HG03460 (cell line): ENCODE results near the gene USP24.
"Not testable (repeated sequence)": the region's sequence is repeated elsewhere in the genome, so short reads cannot be mapped to it uniquely, and the experiment has no call there.

Experiments used
- ATAC-seq: cut with Tn5 transposase; IDR thresholded peaks from one replicate; pipeline ENCODE4 v1.9.1; 2021; ENCODE audit not compliant: unreplicated experiment

USP24 gene

DNA sequence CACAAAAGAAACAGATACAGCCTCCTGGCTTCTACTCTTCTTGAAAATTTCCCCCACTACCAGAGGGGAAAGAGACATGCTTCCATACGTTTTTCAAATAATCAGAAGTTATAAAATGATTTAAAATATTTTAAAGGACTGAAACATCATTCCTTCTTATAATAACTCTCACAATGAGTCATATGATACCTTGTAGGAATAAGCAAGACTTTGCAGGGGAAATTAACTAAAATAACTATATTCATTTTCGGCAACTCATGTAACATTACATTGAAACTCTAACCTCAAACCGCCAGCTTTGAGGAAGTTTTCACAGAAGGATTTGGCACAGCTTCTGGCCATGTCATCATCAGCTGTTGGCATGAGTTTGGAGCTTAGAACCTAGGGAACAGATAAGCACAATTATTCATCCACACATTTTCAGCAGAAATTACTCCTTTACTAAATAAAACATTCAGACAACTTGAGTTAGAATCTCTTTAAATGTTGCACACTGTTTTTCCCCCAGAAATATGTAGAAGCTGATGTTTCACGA lies 85.9 kb downstream of the USP24 start:
- ATAC-seq: no peak

DNA sequence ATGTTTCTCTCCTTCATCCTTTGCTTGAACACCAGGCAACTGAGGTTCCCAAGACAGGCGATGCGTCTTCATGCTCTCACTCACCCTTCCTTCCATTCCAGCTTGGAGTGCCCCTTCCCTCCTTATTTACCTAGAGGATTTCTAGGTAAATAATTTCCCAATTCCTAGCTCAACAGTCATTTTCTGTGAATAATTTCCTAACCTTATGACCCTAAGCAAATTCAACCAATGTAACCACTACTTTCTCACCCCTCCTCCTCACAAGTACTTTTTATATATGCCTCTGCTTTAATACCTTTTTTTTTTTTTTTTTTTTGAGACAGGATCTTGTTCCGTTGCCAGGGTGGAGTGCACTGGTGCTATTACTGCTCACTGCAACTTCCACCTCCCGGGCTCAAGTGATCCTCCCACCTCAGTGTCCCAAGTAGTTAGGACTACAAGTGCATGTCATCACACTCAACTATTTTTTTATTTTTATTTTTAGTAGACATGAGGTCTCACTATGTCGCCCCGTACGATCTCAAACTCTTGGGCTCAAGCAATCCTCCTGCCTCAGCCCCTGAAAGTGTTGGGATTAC lies 86.7 kb downstream of the USP24 start:
- ATAC-seq: no peak

DNA sequence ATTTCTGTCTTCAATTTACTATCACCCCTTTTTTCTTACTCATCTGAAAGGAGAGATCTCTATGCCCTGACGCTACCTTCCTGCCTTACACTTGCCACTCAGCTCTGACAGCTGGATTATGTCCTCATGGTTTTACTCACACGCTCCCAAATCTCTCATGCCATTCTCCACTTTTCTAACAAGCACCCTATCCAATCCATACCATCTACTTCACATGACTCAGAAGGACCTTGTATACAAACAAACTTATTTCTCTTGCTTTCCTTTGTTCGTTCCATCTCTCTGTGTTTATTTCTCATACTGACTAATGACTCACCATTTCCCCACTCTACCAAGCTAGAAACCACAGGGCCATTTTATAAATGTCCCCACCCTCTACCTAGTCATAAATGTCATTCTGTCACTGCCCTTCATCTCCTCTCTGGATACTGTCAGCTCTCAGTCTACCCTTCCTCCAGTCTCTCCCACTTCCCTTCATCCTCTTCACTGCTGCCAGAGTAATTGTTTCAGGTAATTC lies 87.3 kb downstream of the USP24 start:
- peak; percentile 76 for ATAC-seq

GRCh38 chr1:55124470-55124869 lies 90.7 kb downstream of the USP24 start:
- no peak for ATAC-seq

DNA sequence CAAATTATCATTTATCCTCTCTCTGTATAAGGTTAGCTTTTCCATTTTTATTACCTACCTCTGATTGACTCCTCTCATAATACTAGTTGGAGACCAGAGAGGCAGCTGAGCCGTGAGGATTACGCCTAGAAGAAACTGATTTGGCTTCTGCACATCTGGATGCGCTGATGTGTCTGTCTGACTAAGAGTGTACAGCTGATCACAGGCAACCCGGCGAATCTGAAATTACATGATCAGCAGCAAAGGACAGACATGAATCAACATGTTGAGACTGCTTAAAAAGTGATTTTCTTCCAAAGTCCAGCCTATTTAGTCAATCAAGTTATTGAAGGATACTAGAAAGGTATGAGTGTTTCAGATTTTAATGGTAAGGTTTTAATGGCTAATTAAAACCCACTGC lies 94.6 kb downstream of the USP24 start:
- ATAC-seq: no peak

GRCh38 chr1:55118651-55119329 lies 96.4 kb downstream of the USP24 start:
- ATAC-seq: no peak

DNA sequence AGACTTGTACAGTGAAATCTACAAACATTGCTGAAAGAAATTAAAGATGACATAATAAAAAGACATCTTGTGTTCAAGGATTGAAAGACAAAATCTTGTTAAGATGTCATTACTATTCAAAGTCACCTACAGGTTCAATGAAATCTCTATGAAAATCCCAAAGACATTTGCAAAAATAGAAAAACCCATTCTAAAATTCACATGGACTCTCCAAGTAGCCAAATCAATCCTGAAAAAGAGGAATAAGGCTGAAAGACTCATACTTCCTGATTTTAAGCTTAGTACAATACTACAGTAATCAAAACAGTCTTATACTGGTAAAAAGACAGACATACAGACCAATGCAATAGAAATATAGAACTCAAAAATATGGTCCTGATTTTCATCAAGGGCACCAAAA lies 97.2 kb downstream of the USP24 start:
- no peak for ATAC-seq

DNA sequence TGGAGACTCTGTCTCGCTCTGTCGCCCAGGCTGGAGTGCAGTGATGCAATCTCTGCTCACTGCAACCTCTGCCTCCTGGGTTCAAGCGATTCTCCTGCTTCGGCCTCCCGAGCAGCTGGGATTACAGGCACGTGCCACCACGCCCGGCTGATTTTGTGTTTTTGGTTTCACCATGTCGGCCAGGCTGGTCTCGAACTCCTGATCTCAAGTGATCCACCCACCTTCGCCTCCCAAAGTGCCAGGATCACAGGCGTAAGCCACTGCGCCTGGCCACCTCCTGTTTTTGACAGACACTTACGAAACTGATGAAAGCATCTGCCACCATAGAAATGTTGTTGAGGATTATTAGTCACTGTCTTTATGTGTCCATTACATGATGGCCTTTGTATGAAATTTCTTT lies 106.2 kb downstream of the USP24 start:
- ATAC-seq: not testable (repeated sequence)

GRCh38 chr1:55107101-55107500 lies 108.1 kb downstream of the USP24 start:
- ATAC-seq: no peak

DNA sequence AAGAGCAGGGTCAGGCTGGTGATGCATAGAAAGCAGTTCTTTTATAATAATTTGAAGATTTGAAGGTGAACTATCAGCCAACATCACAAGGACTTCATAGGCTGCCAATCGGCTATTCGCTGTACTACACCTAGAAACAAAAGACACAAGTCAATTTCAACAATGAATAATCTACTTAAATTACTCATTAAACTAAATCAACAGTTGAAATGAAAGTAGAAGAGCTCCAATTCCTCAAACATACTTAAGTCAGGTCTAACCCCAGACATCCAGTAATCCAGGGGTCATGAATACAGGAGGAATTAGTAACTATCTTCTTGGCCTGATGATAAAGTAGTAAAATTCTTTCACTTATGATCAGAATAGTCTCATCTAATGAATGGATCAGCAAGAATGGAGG lies 111.3 kb downstream of the USP24 start:
- ATAC-seq: no peak

- no peak for ATAC-seq
Measured at GRCh38 chr1:55095095-55095494, 120.1 kb downstream of the USP24 start.

- no peak for ATAC-seq
Measured at GRCh38 chr1:55092475-55092874, 122.7 kb downstream of the USP24 start.

DNA sequence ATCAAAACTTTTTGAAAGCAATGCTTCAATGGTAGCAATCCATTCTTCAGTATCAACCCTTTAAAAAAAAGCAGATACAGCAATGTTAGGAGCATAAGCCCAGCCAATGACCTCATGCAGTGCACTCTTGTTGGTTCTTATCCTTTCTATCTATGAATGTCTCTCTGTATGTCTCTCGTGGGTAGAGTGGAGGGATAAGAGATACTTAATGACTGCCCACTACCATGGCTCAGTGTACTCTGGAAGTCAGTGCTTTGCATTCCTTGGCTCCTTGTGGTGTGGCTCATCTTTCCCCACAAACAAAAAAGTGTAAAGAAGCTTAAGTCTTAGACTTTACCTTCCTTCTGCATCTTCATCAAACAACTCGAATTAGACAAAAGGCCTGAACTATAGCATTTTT lies 125.5 kb downstream of the USP24 start:
- ATAC-seq: no peak

GRCh38 chr1:55088413-55088812 lies 126.8 kb downstream of the USP24 start:
- no peak for ATAC-seq

DNA sequence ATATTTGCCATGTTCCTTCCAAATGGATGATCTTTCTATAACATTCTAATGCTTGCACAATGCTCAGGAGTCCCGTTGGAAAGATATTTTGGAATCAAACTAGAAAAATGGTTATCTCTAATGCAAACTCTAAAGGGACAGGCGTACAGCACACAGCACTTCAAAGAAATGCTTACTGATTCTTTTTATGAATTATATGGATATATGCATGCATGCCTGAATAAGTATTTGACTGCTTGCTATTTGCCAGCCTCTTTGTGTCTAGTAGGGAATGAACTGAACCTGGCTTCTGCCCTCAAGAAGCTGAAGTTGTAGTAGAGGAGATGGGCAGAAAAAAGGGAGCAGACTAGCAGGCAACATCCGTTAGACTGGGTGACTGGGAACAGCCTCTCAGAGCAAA lies 127.7 kb downstream of the USP24 start:
- no peak for ATAC-seq

DNA sequence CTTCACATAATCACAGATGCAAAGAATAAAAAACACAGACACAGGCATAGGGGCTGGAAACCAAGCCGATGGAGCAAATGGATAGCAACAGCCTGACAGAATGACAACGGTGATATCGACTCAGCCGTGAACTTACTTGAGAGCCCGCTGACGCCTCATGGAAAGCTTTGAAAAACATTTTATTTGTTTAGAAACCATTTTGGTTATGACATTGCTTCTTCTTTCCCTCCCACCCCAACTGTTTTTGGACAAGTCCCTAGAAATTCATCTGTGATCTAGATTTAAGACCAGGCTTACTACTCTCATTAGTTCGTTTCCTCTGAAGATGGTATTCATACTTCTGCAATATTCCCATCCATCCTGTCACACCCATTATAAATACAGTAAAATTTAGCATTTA lies 130.9 kb downstream of the USP24 start:
- ATAC-seq: no peak

DNA sequence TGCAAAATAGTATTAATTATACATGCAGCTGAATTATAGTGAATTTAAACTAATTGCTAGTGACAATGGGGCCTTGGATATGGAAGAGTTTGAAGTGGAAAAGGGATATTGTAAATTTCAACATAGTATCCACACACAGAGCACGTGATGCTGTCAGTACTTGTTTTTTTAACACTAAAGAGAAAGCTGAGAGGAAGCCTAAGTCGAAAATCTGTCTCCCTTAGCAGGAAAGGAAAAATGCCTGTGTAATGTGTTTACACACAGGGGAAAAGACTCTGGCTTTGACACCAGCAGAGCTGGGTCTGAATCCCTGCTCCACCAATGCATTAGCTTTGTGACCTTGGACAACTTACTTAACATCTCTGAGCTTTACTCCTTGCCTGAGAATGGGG lies 133.3 kb downstream of the USP24 start:
- ATAC-seq: no peak

DNA sequence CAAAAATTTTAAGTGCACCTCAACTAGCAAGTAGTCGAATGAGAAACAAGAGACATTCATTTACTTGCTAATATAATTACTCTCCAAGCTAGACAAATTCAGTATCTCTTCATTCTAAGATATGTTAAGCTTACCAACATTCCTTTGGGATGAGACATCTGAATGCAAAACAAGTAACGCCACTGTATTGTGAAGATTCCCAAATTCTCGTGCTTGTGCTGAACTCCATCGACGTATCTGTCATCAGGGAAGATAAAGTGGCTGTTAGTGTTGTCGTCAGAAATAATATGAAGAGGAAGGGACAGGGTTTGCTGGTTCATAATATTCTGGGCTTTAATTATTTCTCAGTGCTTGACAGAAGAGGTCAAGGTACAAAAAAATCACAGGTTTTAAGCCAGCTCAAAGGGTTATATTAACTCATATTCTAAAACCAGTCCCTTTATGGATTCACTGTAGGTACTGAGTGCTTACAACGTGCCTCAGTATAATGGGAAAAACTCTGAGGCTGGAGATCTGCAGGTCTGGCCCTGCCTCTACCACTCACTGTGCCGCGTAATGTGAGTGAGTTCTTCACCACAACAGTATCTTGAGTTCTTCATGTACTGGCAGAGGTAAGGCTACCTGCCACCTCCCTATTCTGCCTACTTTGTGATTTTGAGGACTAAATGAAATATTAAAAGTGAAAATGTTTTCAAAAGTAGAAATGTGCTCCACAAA lies 133.8 kb downstream of the USP24 start:
- ATAC-seq: no peak

DNA sequence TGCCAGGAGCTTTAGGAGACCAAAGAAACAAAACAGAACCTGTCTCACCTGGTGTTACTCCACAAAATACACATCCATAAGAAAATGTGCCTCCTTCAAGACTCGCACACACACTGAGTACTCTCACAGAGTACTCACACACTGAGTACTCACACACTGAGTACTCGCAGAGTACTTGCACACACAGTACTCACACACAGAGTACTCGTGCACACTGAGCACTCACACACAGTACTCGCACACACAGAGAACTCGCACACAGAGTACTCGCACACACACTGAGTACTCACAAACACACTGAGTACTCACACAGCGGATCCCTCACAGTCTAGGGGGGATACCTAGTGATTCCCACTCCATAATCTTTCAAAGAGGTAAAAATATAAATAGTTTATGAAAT lies 135.5 kb downstream of the USP24 start:
- no peak for ATAC-seq

DNA sequence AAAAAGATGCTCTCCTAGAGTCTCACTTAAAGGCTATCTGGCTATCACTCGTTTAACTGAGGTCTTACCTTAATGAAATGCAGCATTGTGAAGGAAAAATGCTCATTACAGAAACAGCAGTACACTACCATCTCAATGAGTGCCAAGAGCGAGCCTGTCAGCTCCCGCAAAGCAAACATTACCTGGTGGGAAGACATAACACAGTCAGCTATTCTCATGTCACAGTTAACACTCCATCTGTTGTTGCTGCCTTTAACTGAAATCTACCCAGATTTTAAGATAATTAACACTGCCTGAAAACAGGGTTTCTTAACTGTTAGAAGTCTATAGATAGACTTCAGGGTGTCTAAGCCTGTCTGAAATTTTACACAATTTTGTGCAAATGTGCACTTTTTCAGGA lies 136.7 kb downstream of the USP24 start:
- ATAC-seq: no peak

GRCh38 chr1:55076356-55076755 lies 138.8 kb downstream of the USP24 start:
- ATAC-seq: no peak

- ATAC-seq: no peak
Measured at GRCh38 chr1:55074455-55074854, 140.7 kb downstream of the USP24 start.
